ENCODE data around the gene ULK1. TPM values are rescaled to one million over a fixed set of nuclear protein-coding genes. Genes with fewer than 3 reads are reported as not detected.
"Not testable (repeated sequence)": the region's sequence is repeated elsewhere in the genome, so short reads cannot be mapped to it uniquely, and the experiment has no call there.

ULK1 gene
- total RNA-seq, 2 experiments from 2014 or later, result 17.1 to 20.6 TPM

DNA sequence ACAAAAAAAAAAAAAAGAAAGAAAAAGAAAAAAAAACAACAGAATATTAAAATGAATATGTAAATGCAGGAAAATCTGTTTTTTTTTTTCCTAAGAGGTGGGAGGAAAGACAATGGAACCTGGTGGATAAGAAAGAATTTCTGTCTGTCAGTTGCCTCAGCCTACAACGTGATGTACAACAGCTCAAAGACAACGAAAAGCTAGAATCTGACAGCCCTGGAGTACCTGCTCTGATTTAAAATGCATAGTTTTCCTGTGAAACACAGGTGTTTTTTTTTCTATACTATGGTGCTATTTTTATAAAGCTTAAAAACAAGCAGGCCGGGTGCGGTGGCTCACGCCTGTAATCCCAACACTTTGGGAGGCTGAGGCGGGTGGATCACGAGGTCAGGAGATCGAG lies 30.0 kb upstream of the ULK1 start:
- Mint-ChIP-seq H3K36me3 (ENCODE audit: low read depth) (no peaks in the 10 kb centered on the region), H3K27ac (no peak overlapping the region), H3K9me3 (ENCODE audit: insufficient read depth) (no peaks in the 10 kb centered on the region), H3K4me3 (no peak overlapping the region), H3K4me1 (ENCODE audit: low read depth) (no peaks in the 10 kb centered on the region), H3K27me3 (ENCODE audit: low read depth) (no peaks in the 10 kb centered on the region)
- CTCF ChIA-PET, result no interaction called here
- DNase-seq, result no peak
- ATAC-seq, result no peak
- POLR2A ChIA-PET, result no interaction called here

DNA sequence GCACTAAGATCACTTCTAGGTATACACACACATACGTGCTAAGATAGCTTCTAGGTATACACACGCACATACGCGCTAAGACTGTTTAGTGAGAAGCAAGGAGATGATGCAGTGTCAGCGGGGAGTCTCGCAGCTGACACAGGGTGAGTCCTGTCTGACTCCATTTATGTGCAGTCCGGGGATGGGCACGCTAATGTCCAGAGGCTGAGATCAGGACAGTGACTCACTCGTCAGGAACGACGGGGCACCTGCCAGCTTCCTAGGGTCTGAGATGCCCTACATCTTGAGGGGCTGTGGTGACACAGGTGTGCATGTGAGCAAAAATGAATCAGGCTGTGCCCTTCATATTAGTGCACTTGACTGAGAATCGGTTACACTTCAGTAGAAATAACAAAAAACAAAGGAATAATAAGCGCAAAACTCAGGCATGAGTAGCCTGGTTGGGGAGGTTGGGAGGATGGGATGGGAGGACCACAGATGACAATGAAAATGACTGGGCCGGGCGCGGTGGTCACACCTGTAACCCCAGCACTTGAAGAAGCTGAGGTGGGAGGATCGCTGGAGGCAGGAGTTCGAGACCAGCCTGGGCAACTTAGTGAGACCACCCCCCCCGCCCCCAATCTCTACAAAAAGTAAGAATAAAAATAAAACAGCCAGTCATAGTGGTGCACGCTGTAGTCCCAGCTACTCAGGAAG lies 29.1 kb upstream of the ULK1 start:
- Mint-ChIP-seq H3K9me3 (ENCODE audit: insufficient read depth) (no peaks in the 10 kb centered on the region), H3K27me3 (ENCODE audit: low read depth) (no peaks in the 10 kb centered on the region), H3K4me1 (ENCODE audit: low read depth) (no peaks in the 10 kb centered on the region), H3K4me3 (no peak overlapping the region), H3K36me3 (ENCODE audit: low read depth) (no peaks in the 10 kb centered on the region), H3K27ac (no peak overlapping the region)
- ATAC-seq, result no peak
- DNase-seq, result no peak
- ChIA-PET CTCF (no interaction called here), POLR2A (no interaction called here)

DNA sequence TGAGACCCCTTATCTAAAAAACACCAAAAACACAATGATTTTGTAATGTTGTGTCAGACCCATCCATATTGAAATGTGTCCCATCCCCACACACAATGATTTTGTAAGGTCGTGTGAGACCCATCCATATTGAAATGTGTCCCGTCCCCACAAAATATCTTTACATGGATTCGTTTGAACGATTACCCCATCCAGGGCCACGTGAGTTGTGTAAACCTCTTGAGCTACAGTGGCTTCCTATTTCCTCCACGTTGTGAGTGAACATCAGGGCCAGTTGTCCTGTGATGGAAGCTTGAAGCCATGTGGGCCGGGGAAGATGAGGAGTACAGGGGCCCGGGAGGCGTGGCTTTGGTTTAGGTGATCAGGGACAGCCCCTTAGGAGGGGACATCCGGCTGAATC lies 27.0 kb upstream of the ULK1 start:
- DNase-seq (no peak), ATAC-seq (no peak)
- ChIA-PET POLR2A (no interaction called here), CTCF (no interaction called here)
- Mint-ChIP-seq H3K9me3 (ENCODE audit: insufficient read depth) (no peaks in the 10 kb centered on the region), H3K27me3 (ENCODE audit: low read depth) (no peaks in the 10 kb centered on the region), H3K4me3 (no peak overlapping the region), H3K36me3 (ENCODE audit: low read depth) (no peaks in the 10 kb centered on the region), H3K4me1 (ENCODE audit: low read depth) (no peaks in the 10 kb centered on the region), H3K27ac (no peak overlapping the region)

DNA sequence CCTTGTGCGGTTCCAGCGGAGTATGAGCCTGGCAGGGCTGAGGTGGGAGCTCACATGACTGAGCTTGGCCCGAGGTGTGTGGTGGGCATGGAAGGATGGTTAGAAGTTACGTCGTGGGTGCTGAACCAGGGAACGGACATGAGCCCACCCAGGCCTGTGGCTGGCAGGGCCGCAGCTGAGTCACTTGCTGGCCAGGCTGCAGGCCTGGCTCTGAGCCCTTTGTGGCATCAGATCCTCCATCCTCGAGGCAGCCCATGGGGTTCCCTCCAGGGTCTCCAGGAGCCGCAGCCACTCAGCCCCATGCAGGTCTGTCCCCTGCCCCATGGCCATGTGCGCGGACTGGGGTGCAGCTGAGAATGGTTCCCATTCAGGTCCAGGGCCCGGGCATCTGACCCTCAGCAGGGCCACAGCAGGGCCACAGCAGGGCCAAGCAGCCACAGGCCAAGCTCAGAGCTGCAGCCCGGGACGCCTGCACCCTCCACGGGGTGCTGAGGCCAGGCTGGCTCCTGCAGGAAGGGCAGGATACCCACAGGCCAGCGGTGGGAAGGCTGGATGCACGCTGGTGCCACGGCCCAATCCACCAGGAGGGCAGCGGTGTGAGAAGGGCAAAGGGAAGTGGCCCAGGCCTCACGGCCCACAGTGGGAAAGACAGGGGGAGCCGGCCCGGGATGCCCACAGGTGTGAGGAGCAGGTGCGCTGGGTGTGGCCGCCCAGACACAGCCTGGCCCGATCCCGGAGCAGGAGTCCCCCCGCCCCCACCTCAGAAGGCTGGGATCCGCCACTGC lies 26.3 kb upstream of the ULK1 start:
- DNase-seq (no peak), ATAC-seq (no peak)
- Mint-ChIP-seq H3K27ac (no peak overlapping the region), H3K9me3 (ENCODE audit: insufficient read depth) (no peaks in the 10 kb centered on the region), H3K4me1 (ENCODE audit: low read depth) (no peaks in the 10 kb centered on the region), H3K36me3 (ENCODE audit: low read depth) (no peaks in the 10 kb centered on the region), H3K4me3 (no peak overlapping the region), H3K27me3 (ENCODE audit: low read depth) (no peaks in the 10 kb centered on the region)
- POLR2A ChIA-PET, result no interaction called here
- CTCF ChIA-PET, result no interaction called here

DNA sequence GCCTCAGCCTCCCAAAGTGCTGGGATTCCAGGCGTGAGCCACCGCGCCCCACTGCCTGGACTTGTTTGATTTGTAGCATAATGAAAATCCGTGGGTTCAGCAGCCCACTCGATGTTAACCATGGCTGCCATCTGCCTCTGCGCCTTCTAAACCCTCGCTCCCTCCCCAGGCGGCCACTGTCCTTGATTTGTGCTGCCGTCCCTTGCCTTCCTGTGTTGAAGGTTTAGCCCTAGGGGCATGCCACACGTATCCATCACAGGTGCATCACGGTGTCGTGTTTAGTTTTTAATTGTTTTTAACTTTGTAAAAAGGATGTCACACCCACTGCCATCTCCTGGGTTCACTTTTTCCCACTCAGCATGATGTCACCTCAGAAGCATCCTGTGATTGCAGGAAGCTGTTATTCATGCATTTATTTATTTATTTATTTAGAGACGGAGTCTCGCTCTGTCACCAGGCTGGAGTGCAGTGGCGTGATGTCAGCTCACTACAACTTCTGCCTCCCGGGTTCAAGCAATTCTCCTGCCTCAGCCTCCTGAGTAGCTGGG lies 24.5 kb upstream of the ULK1 start:
- POLR2A ChIA-PET, result no interaction called here
- no peak for ATAC-seq
- CTCF ChIA-PET, result no interaction called here
- Mint-ChIP-seq H3K4me3 (no peak overlapping the region), H3K27me3 (ENCODE audit: low read depth) (no peaks in the 10 kb centered on the region), H3K9me3 (ENCODE audit: insufficient read depth) (no peaks in the 10 kb centered on the region), H3K36me3 (ENCODE audit: low read depth) (no peaks in the 10 kb centered on the region), H3K27ac (no peak overlapping the region), H3K4me1 (ENCODE audit: low read depth) (no peaks in the 10 kb centered on the region)
- DNase-seq, result no peak

DNA sequence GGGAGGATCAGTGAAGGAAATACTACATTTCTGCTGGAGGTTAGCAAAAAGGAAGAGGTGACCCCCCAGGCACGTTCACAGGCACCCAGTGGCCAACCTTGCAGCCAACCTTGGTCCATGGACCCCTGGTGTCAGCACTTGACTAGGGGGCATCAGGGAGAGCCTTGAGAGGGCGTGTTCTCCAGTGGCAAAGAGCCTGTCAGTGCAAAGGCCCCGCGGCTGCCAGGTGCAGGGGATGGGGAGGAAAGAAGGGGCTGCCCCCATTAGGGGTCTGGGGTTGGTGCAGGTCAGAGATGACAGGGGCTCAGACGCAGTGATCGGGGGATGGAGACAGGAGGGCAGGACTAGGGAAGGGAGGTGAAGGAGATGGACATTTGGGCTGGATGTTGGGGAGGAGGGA lies 22.7 kb upstream of the ULK1 start:
- H3K4me3 Mint-ChIP-seq, result no peak overlapping the region
- CTCF ChIA-PET, result no interaction called here
- no peaks in the 10 kb centered on the region for H3K9me3 Mint-ChIP-seq (ENCODE audit: insufficient read depth)
- POLR2A ChIA-PET, result no interaction called here
- H3K36me3 Mint-ChIP-seq (ENCODE audit: low read depth), result no peaks in the 10 kb centered on the region
- no peak for ATAC-seq
- no peaks in the 10 kb centered on the region for H3K27me3 Mint-ChIP-seq (ENCODE audit: low read depth)
- DNase-seq, result no peak
- H3K27ac Mint-ChIP-seq, result no peak overlapping the region
- no peaks in the 10 kb centered on the region for H3K4me1 Mint-ChIP-seq (ENCODE audit: low read depth)

DNA sequence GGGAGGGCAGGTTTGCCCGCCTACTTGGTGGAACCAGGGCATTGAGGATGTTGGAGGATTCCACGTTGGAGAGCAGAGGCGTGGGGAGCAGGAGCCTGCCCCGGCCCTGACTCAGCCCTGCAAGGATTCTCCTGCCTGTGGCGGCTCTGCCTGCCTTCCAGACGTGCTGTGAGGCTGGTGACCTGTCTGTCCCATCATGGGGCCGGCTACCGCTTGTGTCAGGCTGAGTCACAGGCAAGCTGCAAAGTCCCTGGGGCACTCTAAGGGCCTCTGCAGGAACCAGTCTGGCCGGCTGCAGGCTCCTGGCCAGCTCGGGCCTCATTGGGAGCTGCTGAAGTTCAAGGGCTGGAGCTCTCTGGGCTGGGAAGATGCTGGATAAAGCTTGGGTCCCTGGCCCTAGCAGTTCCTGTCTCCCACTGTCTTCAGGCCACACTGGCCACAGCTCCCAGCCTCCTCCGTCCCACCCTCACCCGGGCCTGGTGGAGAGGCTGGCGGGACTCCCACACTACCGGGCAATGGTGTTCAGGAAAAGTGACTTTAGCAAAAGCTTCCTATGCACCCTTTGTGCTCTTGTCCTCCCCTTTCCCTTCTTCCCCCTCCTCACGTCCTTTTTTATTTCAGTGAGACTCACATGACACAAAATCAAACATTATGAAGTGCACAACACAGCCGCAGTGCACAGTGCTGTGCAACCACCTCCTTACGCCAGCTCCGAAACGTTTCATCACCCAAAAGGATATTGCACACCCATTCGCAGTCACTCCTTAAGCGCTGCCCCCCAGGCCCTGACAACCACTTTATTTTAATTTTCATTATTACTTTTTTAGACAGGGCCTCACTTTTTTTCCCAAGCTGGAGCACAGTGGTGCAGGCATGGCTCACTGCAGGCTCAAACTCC lies 22.0 kb upstream of the ULK1 start:
- H3K36me3 Mint-ChIP-seq (ENCODE audit: low read depth), result no peaks in the 10 kb centered on the region
- H3K4me1 Mint-ChIP-seq (ENCODE audit: low read depth), result no peaks in the 10 kb centered on the region
- DNase-seq (no peak), ATAC-seq (no peak)
- H3K27me3 Mint-ChIP-seq (ENCODE audit: low read depth), result no peaks in the 10 kb centered on the region
- CTCF ChIA-PET, result no interaction called here
- POLR2A ChIA-PET, result interaction anchor here (0.8 kb wide), 1 partner anchor 11 kb away, joined by 3 read pairs; no protein-coding TSS in a partner anchor
- H3K27ac Mint-ChIP-seq, result no peak overlapping the region
- no peak overlapping the region for H3K4me3 Mint-ChIP-seq
- no peaks in the 10 kb centered on the region for H3K9me3 Mint-ChIP-seq (ENCODE audit: insufficient read depth)

DNA sequence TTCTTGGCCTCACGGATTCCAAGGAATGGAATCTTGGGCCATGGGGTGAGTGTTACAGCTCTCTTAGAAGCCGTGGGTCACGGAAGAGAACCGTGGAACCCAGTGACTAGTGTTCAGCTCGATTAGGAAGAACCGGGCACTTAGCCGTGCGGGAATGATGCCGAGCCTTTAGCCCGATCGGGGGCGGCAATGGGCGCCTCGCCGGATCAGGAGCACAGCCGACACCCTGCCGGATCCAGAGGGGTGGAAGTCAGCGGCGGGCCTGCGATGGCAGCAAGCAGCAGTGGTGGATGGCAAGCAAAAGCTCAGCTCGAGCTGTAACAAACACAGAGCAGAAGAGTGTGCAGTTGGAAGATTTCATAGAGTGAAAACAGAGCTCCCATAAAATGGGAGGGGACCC lies 21.1 kb upstream of the ULK1 start:
- no peak for DNase-seq
- POLR2A ChIA-PET, result interaction anchor here (0.8 kb wide), 1 partner anchor 10 kb away, joined by 3 read pairs; no protein-coding TSS in a partner anchor
- H3K9me3 Mint-ChIP-seq (ENCODE audit: insufficient read depth), result no peaks in the 10 kb centered on the region
- H3K36me3 Mint-ChIP-seq (ENCODE audit: low read depth), result no peaks in the 10 kb centered on the region
- no peak overlapping the region for H3K4me3 Mint-ChIP-seq
- peaks cover 3% of the 10 kb centered on the region for H3K27me3 Mint-ChIP-seq (ENCODE audit: low read depth)
- ATAC-seq, result no peak
- H3K27ac Mint-ChIP-seq, result no peak overlapping the region
- CTCF ChIA-PET, result no interaction called here
- H3K4me1 Mint-ChIP-seq (ENCODE audit: low read depth), result no peaks in the 10 kb centered on the region

DNA sequence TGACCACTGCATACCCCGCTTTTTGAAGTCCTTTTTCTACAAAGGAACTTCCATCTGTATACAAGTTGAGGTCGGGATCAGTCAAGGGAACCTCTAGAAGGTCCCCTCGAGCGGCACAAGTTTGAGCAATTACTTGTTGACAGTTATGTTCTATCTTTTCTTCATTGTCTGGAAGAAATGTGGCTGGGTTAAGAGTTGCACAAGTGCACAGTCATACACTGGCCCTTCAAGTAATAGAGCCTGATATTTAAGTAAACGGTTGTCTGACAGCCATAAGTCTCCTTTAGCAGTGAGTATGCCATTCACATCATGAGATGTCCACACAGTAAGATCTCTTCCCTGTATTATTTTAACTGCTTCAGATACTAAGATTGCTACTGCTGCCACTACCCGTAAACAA lies 19.4 kb upstream of the ULK1 start:
- CTCF ChIA-PET; POLR2A ChIA-PET; H3K36me3 Mint-ChIP-seq (ENCODE audit: low read depth); H3K4me1 Mint-ChIP-seq (ENCODE audit: low read depth); H3K4me3 Mint-ChIP-seq; H3K27me3 Mint-ChIP-seq (ENCODE audit: low read depth); H3K27ac Mint-ChIP-seq; H3K9me3 Mint-ChIP-seq (ENCODE audit: insufficient read depth); ATAC-seq; DNase-seq: not testable (repeated sequence)

DNA sequence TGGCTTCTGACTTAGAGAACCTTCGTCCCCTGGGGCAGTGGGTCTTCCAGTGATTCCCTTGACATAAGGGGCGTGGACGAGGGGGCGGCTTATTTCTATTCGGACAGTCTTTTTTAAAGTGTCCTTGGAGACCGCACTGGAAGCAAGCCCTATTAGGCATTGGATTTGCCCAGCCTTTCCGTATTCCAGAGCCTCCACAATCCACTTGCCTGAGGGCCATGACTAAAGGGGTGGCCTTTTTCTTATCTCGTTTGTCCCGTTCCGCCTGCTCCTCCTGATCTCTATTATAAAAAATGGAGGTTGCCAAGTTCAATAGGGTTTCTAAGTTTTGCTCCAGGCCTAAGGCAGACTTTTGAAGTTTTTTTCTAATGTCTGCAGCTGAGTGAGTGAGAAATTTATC lies 17.2 kb upstream of the ULK1 start:
- H3K36me3 Mint-ChIP-seq (ENCODE audit: low read depth); ATAC-seq; H3K27ac Mint-ChIP-seq; H3K9me3 Mint-ChIP-seq (ENCODE audit: insufficient read depth); H3K4me3 Mint-ChIP-seq; POLR2A ChIA-PET; DNase-seq; H3K27me3 Mint-ChIP-seq (ENCODE audit: low read depth); CTCF ChIA-PET; H3K4me1 Mint-ChIP-seq (ENCODE audit: low read depth): not testable (repeated sequence)

DNA sequence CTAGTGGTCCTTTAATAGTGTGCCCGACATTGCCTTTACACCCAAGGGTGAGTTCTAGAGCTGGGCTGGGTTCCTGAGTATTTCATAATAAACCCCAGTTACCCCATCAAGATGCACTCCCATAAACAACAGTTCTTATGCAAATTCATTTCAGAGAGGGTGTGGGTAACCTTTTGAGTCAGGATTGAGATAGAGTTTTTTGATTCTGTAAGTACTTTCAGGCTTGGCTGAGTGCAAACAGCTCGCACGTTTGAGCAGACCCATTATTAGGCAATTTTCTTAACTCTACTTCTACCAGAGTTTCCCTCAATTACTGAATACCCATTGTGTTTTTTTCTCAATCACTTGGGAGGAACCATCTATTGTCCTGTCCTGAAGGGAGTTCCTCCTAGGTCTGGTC lies 16.0 kb upstream of the ULK1 start:
- ATAC-seq; H3K27me3 Mint-ChIP-seq (ENCODE audit: low read depth); CTCF ChIA-PET; POLR2A ChIA-PET; H3K27ac Mint-ChIP-seq; H3K4me3 Mint-ChIP-seq; H3K36me3 Mint-ChIP-seq (ENCODE audit: low read depth); DNase-seq; H3K4me1 Mint-ChIP-seq (ENCODE audit: low read depth); H3K9me3 Mint-ChIP-seq (ENCODE audit: insufficient read depth): not testable (repeated sequence)
